Spleen (tissue), 7 donors: ENCODE results near the gene CAPN9.

Experiments used
- POLR2A ChIP-seq, 3 donors: fragments of 450-650 bp; IDR thresholded peaks; one replicate each; pipeline ENCODE4 v1.5.1; 2017; ENCODE audit warnings: antibody characterized with exemption in 3 of 3, mild to moderate bottlenecking in 1 of 3
- TF ChIP-seq, protein P1 (sequence below), 11 experiments: fragments of 200-600 bp in 7 of 11; fragments of 450-650 bp in 4 of 11; sonication (generic) in 4 of 11; IDR thresholded peaks in 8 of 11; conservative IDR thresholded peaks in 3 of 11; 1 replicate in 7 of 11; 2 replicates in 4 of 11; pipeline versions ENCODE4 v1.4.0 to v1.8.0; 2016 to 2021; ENCODE audit warnings: antibody characterized with exemption in 11 of 11, inconsistent platforms in 4 of 11, mild to moderate bottlenecking in 1 of 11
- donor health status: DM: no; HTN: no; CAD: no; lungs with moderate emphysema.
- donor health status: DM: no; HTN: no; CAD: no.
- donor health status: DM: no; HTN: no; CAD: no.

DNA sequence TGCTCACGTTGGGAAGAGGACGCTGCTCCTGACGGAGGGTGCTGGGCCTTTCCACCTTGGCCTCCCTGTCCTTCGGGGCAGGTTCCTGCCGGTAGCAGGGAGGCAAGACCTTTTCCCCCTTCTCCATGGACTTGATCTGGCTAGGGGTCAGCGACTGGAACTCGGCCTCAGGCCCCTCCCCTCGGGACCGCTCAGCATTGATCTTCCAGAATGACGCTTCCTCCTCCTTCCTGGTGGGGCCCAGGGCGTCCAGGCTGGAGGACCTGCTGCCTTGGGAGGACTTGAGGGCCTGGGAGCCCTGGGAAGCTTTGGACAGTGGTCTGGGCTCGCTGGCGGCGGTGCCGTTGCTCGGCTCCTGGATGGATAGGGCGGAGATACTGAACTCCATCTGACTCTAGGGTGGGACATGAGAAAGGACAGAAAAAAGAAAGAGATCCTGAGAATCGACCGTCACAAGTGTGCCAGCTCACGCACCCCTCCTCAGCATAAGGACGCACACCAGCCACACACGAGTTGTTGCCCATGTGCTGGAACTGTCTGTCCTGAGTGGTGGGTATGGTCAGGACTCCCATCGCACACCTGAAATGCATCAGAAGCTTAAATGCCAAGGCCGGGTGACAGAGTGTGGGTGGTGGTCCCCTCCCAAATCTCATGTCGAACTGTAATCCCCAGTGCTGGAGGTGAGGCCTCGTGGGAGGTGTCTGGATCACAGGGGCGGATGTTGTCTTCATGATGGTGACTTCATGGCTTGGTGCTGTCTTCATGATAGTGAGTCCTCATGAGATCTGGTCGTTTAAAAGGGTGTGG lies 96.5 kb downstream of the CAPN9 start:
- TF ChIP-seq, protein P1, sequence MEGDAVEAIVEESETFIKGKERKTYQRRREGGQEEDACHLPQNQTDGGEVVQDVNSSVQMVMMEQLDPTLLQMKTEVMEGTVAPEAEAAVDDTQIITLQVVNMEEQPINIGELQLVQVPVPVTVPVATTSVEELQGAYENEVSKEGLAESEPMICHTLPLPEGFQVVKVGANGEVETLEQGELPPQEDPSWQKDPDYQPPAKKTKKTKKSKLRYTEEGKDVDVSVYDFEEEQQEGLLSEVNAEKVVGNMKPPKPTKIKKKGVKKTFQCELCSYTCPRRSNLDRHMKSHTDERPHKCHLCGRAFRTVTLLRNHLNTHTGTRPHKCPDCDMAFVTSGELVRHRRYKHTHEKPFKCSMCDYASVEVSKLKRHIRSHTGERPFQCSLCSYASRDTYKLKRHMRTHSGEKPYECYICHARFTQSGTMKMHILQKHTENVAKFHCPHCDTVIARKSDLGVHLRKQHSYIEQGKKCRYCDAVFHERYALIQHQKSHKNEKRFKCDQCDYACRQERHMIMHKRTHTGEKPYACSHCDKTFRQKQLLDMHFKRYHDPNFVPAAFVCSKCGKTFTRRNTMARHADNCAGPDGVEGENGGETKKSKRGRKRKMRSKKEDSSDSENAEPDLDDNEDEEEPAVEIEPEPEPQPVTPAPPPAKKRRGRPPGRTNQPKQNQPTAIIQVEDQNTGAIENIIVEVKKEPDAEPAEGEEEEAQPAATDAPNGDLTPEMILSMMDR (IDR thresholded peaks at IDR 0.05 in 8 of 11, conservative IDR thresholded peaks at IDR 0.05 in 3 of 11): no peak
- TF ChIP-seq POLR2A (IDR thresholded peaks at IDR 0.05): no peak
